Measurements from ENCODE around the gene CCR7.

GRCh38 chr17:40522961-40523310 lies 42.3 kb downstream of the CCR7 start:
- no peak for TF ChIP-seq CTCF (IDR thresholded peaks at IDR 0.05 in 4 of 5, conservative IDR thresholded peaks at IDR 0.05 in 1 of 5)
- TF ChIP-seq POLR2A (IDR thresholded peaks at IDR 0.05): no peak

Data from gastrocnemius medialis (tissue), 4 donors.